GM12873 (cell line): ENCODE data around the gene ATP9A.

ENCODE experiments used
- CTCF ChIP-seq: IDR thresholded peaks from 2 replicates; pipeline ENCODE4 v1.5.1; 2012; ENCODE audit warnings: low read depth, mild to moderate bottlenecking, moderate library complexity, low read length, control low read depth; ENCODE audit not compliant: insufficient read depth; ENCODE audit errors: missing control alignments

Gene ATP9A

GRCh38 chr20:51679254-51679921, 88.8 kb downstream of the ATP9A start:
- no peak for TF ChIP-seq CTCF

GRCh38 chr20:51678026-51678697, 90.0 kb downstream of the ATP9A start:
- no peak for TF ChIP-seq CTCF

GRCh38 chr20:51668947-51669346, 99.2 kb downstream of the ATP9A start:
- no peak for TF ChIP-seq CTCF

- TF ChIP-seq CTCF: no peak
Measured at GRCh38 chr20:51668515-51668914, 99.7 kb downstream of the ATP9A start.

- TF ChIP-seq CTCF: no peak
Measured at GRCh38 chr20:51667491-51667890, 100.7 kb downstream of the ATP9A start.

GRCh38 chr20:51667002-51667408, 101.2 kb downstream of the ATP9A start:
- TF ChIP-seq CTCF: no peak

GRCh38 chr20:51666126-51666525, 102.1 kb downstream of the ATP9A start:
- no peak for TF ChIP-seq CTCF
